HG03342 (cell line): ENCODE data around the gene GTF3C5.
"Not testable (repeated sequence)": the region's sequence is repeated elsewhere in the genome, so short reads cannot be mapped to it uniquely, and the experiment has no call there.

ENCODE experiments used
- ATAC-seq: cut with Tn5 transposase; IDR thresholded peaks from one replicate; pipeline ENCODE4 v1.9.1; 2021; ENCODE audit warnings: mild to moderate bottlenecking, moderate library complexity; ENCODE audit not compliant: unreplicated experiment

GTF3C5 gene

GRCh38 chr9:133087429-133088145 is 56.8 kb downstream of the GTF3C5 start:
- no peak for ATAC-seq

GRCh38 chr9:133088146-133088750 is 57.5 kb downstream of the GTF3C5 start:
- no peak for ATAC-seq

- no peak for ATAC-seq
These were observed 58.0 kb downstream of the GTF3C5 start for GRCh38 chr9:133088756-133089155.

DNA sequence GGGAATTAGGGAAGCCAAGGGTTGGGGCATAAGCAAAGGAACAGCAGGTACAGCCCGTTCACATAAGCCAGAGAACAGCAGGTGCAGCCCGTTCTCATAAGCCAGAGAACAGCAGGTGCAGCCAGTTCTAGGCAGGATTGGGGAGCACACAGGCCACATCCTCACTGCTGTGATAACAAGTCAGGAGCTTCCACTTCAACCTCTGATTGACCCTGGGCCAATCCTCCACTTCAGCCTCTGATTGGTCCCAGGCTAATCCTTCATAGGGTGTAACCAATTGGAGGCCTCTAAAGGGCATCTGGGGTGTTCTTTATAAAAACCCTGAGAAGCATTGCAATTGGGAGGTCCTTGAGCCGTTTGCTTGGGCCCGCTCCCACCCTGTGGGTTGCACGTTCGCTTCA is 58.5 kb downstream of the GTF3C5 start:
- ATAC-seq: no peak

- ATAC-seq: no peak
These were observed 59.4 kb downstream of the GTF3C5 start for GRCh38 chr9:133090187-133090586.

- no peak for ATAC-seq
These were observed 60.1 kb downstream of the GTF3C5 start for GRCh38 chr9:133090752-133091385.

GRCh38 chr9:133094351-133094750 is 63.6 kb downstream of the GTF3C5 start:
- ATAC-seq: not testable (repeated sequence)

DNA sequence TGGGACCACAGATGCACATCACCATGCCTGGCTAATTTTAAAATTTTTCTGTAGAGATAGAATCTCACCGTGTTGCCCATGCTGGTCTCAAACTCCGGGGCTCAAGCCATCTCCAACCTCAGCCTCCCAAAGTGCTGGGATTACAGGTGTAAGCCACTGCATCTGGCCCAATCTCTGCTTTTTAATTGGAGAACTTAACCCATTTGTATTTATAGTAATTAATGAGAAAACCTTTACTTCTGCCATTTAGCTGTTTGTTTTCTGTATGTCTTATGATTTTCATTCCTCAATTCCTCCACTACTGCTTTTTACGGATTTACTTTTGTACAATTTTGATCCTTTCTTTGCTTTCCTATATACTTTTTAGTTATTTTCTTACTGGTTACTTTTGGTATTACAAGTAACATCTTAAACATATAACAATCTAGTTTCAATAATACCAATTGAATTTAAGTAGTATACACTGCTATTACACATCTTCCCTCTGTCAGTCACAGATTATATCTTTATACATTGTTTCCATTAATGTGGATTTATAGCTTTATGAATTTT is 64.1 kb downstream of the GTF3C5 start:
- no peak for ATAC-seq

- no peak for ATAC-seq
These were observed 67.4 kb downstream of the GTF3C5 start for GRCh38 chr9:133098104-133098754.

- no peak for ATAC-seq
These were observed 68.1 kb downstream of the GTF3C5 start for GRCh38 chr9:133098871-133099270.

DNA sequence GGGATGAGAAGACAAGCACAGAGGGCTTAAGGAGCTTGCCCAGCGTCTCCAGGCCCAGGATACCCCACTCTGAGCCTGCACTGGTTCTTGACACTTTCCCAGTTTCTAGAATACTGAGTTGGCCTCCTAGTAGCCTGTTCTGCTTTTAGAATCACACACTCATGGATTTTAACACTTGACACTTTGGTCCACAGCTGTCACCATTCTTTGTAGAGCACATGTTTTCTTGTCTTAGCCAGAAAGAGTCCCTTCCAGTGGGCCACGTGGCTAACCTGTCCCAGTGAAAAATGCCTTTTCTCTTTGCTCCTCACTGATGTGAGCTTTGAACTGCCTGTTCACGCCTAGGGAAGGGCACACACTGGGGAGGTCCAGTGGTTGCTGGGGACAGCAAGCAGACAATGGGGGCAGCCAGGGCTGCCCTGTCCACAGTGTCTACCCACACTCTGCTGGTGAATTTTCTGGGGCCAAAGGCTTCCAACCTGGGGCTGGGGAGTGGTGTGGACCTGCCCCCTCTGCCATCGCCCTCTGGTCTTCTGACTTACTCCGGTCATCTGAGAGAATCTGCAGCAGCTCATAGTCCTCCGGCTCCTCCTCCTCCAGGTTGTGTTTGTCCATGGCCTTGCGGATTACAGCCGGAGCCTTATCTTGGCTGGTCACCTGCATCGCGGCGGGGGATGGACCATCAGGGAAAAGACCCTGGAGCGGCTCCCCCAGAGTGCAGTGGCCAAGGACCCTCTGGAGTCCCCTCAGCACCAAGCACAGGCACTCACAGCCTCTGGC is 69.1 kb downstream of the GTF3C5 start:
- ATAC-seq: no peak

GRCh38 chr9:133100506-133101355 is 69.9 kb downstream of the GTF3C5 start:
- ATAC-seq: no peak

DNA sequence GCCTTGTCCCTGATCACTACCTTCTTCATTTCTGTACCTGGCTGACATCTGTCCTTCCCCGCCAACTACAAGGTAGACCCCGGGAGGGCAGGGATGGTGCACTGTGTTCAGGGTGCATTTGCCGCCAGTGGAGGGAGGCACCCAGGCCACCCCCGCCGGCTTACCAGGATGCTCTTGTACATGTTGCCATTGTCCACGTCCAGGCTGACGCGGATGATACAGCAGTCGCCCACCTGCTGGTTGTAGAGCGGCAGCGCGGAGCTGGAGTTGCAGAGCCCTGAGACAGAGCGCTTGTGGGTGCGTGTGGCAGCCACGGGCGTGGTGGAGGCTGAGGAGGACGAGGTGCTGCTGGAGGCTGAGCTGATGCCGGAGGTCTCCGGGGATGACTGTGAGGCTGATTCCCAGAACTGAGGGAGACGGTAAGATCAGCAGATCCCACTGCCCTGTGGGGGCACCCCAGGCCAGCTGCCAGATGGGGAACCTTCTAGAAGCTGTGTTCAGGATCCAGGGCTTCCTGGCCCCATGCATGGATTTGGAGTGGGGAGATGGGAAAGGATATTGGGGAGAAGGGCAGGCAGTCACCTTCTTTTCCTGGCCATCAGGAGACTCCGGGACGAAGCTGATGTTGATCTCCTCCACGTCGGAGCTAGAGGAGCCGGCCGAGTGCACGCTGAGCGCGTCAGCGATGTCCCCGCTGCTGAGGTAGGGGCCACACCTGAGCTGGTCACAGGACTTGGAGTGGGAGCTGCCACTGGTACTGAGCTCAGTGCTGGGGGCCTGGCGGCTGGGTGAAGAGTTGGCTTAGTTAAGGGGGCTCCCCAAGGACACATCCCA is 70.8 kb downstream of the GTF3C5 start:
- ATAC-seq: no peak

DNA sequence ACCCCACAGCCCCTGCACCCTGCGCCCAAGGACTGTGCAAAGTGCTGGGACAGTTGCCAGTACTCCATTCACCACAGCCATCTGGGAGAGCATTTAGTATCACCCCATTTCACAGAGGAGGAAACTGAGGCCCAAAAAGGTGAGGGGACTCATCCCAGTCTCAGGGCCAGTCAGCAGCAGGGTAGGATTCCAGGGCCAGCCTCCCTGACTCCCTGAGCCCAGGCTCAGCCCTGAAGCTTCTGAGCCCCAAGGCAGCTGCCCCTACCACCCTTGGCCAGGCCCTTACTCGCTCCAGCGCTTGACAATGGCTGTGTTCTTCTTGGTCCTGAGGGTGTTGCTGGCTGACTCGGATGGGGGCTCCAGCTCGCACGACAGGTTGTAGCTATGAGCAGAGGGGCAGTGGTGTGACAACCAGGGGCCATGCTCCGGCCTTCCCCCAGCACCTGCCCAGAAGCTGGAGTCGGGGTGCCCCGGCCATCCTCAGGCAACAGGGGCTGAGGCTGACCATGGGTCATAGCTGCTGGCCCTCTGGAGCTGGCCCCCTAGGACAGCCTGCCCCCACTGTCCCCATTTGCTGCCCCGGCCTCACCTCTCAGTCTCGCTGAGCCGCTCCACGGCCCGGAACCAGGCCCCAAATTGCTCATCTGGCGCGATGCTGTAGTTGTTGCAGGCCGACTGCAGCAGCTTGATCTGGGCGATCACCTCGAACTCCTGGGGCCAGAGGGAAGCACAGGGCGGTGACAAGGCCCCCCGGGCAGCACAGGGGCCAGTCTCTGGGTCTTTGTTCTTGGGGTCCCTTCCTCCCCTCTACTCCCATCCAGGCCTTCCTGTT is 71.6 kb downstream of the GTF3C5 start:
- no peak for ATAC-seq

- no peak for ATAC-seq
These were observed 72.6 kb downstream of the GTF3C5 start for GRCh38 chr9:133103183-133103986.

GRCh38 chr9:133103987-133104505 is 73.2 kb downstream of the GTF3C5 start:
- ATAC-seq: no peak
